Activated naive CD4-positive, alpha-beta T cell treated with anti-CD3 and anti-CD28 coated beads, Interleukin-2, amount 10 ng/mL, durations not matched to agents 7 days and 5 days (primary cell): ENCODE measurements around the gene PNCK.

Source experiments
- CTCF ChIA-PET: fragments of 350-600 bp; sonication (Branson Sonifier 250); formaldehyde crosslinking; loops from one replicate; lab custom pipeline; 2021; ENCODE audit warnings: antibody characterized with exemption; lab: Charles Lee
- DNase-seq: peaks from one replicate; pipeline ENCODE4 v3.0.0-alpha.2; 2020
- H3K27ac Mint-ChIP-seq: one replicate; pipeline ENCODE4 v1.8.0; 2021; ENCODE audit warnings: mild to moderate bottlenecking, moderate library complexity, mixed read lengths
- H3K27me3 Mint-ChIP-seq: one replicate; pipeline ENCODE4 v1.8.0; 2021; ENCODE audit warnings: mild to moderate bottlenecking, mixed read lengths
- H3K36me3 Mint-ChIP-seq: one replicate; pipeline ENCODE4 v1.8.0; 2021; ENCODE audit warnings: mixed read lengths
- H3K4me1 Mint-ChIP-seq: one replicate; pipeline ENCODE4 v1.8.0; 2021; ENCODE audit warnings: mixed read lengths
- H3K4me3 Mint-ChIP-seq: one replicate; pipeline ENCODE4 v1.8.0; 2021; ENCODE audit warnings: mild to moderate bottlenecking, moderate library complexity, mixed read lengths
- H3K9me3 Mint-ChIP-seq: one replicate; pipeline ENCODE4 v1.8.0; 2021; ENCODE audit warnings: mixed read lengths

PNCK gene

GRCh38 chrX:153669174-153669890 is 4.3 kb downstream of the PNCK start:
- Mint-ChIP-seq H3K4me1 (peaks cover 9% of the 10 kb centered on the region), H3K36me3 (no peaks in the 10 kb centered on the region), H3K27ac (no peak overlapping the region), H3K4me3 (no peak overlapping the region), H3K9me3 (no peaks in the 10 kb centered on the region), H3K27me3 (peaks cover 59% of the 10 kb centered on the region)
- DNase-seq: peak; percentile 51
- CTCF ChIA-PET: interaction anchor here (0.7 to 4.1 kb wide), 10 partner anchors 12 to 728 kb away, joined by 3 to 53 read pairs (median 8); no protein-coding TSS in a partner anchor

- DNase-seq: no peak
- CTCF ChIA-PET: interaction anchor here (0.6 to 4.1 kb wide), 19 partner anchors 11 to 727 kb away, joined by 3 to 53 read pairs (median 5); partner anchors contain the start of gene DUSP9
- no peaks in the 10 kb centered on the region for H3K36me3 Mint-ChIP-seq
- H3K9me3 Mint-ChIP-seq: no peaks in the 10 kb centered on the region
- no peak overlapping the region for H3K27ac Mint-ChIP-seq
- H3K27me3 Mint-ChIP-seq: peaks cover 58% of the 10 kb centered on the region
- peaks cover 7% of the 10 kb centered on the region for H3K4me1 Mint-ChIP-seq
- no peak overlapping the region for H3K4me3 Mint-ChIP-seq
Observed at GRCh38 chrX:153668423-153669173, 5.0 kb downstream of the PNCK start.

DNA sequence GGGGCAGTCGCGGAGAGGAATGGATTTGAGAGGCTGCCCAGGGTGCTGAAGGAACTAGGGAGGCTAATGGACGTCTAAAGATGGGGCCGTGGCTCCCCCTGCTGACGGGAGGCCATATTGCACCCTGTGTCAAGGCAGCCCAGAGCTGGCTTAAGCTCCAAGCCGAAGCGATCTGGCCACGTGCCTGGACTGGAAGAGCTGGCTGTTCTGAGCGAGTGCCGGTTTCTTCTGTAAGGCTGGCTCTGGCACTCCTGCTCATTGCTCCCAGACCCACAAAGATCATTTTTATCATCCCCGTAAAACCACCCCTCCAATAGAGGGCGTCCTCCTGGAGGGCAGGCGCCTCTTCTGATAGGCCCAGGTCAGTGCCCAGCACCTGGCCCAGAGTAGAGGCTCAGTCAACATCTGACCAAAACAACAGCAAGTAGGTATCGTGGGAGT is 5.6 kb downstream of the PNCK start:
- H3K4me3 Mint-ChIP-seq: peak overlapping the region; percentile 67
- H3K9me3 Mint-ChIP-seq: no peaks in the 10 kb centered on the region
- peak; percentile 85 for DNase-seq
- no peak overlapping the region for H3K27ac Mint-ChIP-seq
- peaks cover 7% of the 10 kb centered on the region for H3K4me1 Mint-ChIP-seq
- H3K27me3 Mint-ChIP-seq: peaks cover 58% of the 10 kb centered on the region
- CTCF ChIA-PET: interaction anchor here (0.6 to 4.1 kb wide), 17 partner anchors 11 to 725 kb away, joined by 3 to 53 read pairs (median 5); partner anchors contain the start of gene DUSP9
- no peaks in the 10 kb centered on the region for H3K36me3 Mint-ChIP-seq

- no peak for DNase-seq
- Mint-ChIP-seq H3K36me3 (no peaks in the 10 kb centered on the region), H3K4me1 (peaks cover 7% of the 10 kb centered on the region), H3K4me3 (peak overlapping the region; percentile 67), H3K27me3 (peaks cover 57% of the 10 kb centered on the region), H3K9me3 (no peaks in the 10 kb centered on the region), H3K27ac (no peak overlapping the region)
- CTCF ChIA-PET: interaction anchor here (0.7 to 4.1 kb wide), 15 partner anchors 10 to 725 kb away, joined by 3 to 53 read pairs (median 6); partner anchors contain the start of gene DUSP9
Observed at GRCh38 chrX:153667281-153667955, 6.2 kb downstream of the PNCK start.

- no peak overlapping the region for H3K27ac Mint-ChIP-seq
Observed at GRCh38 chrX:153665726-153666306, 7.8 kb downstream of the PNCK start.

DNA sequence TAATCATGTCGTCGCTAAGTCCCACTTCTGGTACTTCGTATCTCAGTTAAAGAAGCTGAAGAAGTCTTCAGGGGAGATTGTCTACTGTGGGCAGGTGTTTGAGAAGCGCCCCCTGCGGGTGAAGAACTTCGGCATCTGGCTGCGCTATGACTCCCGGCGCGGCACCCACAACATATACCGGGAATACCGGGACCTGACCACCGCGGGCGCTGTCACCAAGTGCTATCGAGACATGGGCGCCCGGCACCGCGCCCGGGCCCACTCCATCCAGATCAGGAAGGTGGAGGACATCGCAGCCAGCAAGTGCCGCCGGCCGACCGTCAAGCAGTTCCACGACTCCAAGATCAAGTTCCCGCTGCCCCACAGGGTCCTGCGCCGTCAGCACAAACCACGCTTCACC is 11.3 kb downstream of the PNCK start:
- Mint-ChIP-seq H3K4me1 (peaks cover 5% of the 10 kb centered on the region), H3K27ac (no peak overlapping the region), H3K9me3 (no peaks in the 10 kb centered on the region), H3K4me3 (no peak overlapping the region), H3K36me3 (no peaks in the 10 kb centered on the region), H3K27me3 (peaks cover 64% of the 10 kb centered on the region)
- peak; percentile 69 for DNase-seq
- CTCF ChIA-PET: interaction anchor here (0.9 to 3.3 kb wide), 9 partner anchors 11 to 702 kb away, joined by 3 to 12 read pairs (median 6); partner anchors contain the start of genes DUSP9 and PNCK

More at GRCh38 chrX:153665726-153666306, 7.8 kb downstream of the PNCK start:
- CTCF ChIA-PET: interaction anchor here (0.9 to 2.6 kb wide), 3 partner anchors 17 to 127 kb away, joined by 3 to 13 read pairs (median 5); no protein-coding TSS in a partner anchor
- Mint-ChIP-seq H3K27me3 (peaks cover 60% of the 10 kb centered on the region), H3K4me1 (peaks cover 12% of the 10 kb centered on the region), H3K4me3 (no peak overlapping the region), H3K36me3 (no peaks in the 10 kb centered on the region), H3K9me3 (no peaks in the 10 kb centered on the region)
- no peak for DNase-seq

GRCh38 chrX:153659268-153659667 is 14.3 kb downstream of the PNCK start:
- Mint-ChIP-seq H3K4me1 (peaks cover 5% of the 10 kb centered on the region), H3K9me3 (no peaks in the 10 kb centered on the region), H3K27me3 (peaks cover 42% of the 10 kb centered on the region), H3K27ac (no peak overlapping the region), H3K4me3 (no peak overlapping the region), H3K36me3 (no peaks in the 10 kb centered on the region)
- DNase-seq: no peak
- CTCF ChIA-PET: interaction anchor here (4.4 kb wide), 1 partner anchor 9 kb away, joined by 23 read pairs; no protein-coding TSS in a partner anchor

- Mint-ChIP-seq H3K27me3 (peaks cover 27% of the 10 kb centered on the region), H3K4me3 (no peak overlapping the region), H3K4me1 (peaks cover 3% of the 10 kb centered on the region), H3K36me3 (no peaks in the 10 kb centered on the region), H3K27ac (no peak overlapping the region), H3K9me3 (no peaks in the 10 kb centered on the region)
- no peak for DNase-seq
- CTCF ChIA-PET: interaction anchor here (0.7 to 4.4 kb wide), 5 partner anchors 12 to 117 kb away, joined by 3 to 23 read pairs (median 3); no protein-coding TSS in a partner anchor
Observed at GRCh38 chrX:153657161-153657560, 16.5 kb downstream of the PNCK start.

- CTCF ChIA-PET: interaction anchor here (1.2 to 3.1 kb wide), 2 partner anchors 14 to 114 kb away, joined by 5 to 6 read pairs; no protein-coding TSS in a partner anchor
- Mint-ChIP-seq H3K27me3 (peaks cover 40% of the 10 kb centered on the region), H3K4me3 (no peak overlapping the region), H3K27ac (no peak overlapping the region), H3K36me3 (no peaks in the 10 kb centered on the region), H3K4me1 (no peaks in the 10 kb centered on the region), H3K9me3 (no peaks in the 10 kb centered on the region)
- no peak for DNase-seq
Observed at GRCh38 chrX:153653556-153653955, 20.1 kb downstream of the PNCK start.

DNA sequence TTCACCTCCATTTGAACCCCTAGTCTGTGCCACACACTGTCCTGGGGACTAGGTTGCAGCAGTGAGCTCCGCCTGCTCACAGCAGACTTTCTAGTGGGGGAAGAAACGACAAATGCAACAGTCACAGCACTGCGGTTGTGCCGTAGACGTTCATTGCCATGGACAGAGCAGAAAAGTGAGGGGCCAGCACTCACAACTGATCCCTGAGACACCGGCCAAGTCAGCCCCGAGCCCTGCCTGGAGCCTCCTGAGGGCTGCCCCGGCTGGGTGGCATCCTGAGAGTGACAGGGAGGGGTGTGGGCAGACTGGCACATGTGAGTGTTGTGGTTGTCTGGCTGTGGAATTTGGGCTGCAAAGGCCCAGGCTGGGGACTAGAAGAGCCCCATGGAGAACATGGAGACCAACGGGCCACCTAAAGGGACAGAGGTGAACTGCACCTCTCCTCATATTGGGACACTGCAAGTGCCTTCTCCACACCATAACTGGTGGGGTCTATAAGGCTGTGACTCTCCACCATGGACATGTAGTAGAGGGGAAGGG is 22.0 kb downstream of the PNCK start:
- CTCF ChIA-PET: interaction anchor here (0.7 to 3.1 kb wide), 7 partner anchors 12 to 620 kb away, joined by 3 to 9 read pairs (median 4); no protein-coding TSS in a partner anchor
- DNase-seq: no peak
- no peaks in the 10 kb centered on the region for H3K4me1 Mint-ChIP-seq

DNA sequence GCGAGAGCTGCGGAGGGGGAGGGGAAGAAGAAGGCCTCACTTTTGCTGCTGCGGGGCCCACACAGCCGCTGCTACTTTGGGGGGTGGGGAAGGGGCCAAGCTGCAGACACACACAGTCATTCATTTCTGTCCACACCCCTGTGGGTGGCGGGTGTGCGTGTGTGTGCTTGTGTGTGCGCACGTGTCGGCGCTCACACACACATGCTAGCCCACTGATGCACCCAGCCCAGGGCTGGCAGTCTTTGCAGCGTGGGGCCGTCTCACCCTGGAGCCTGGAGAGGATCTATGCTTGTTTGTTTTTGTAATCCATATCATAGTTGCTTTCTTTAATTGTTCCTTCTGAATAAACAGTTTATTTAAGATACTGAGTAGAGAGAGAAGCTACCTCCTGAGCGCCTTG is 22.7 kb downstream of the PNCK start:
- no peak overlapping the region for H3K27ac Mint-ChIP-seq
- H3K4me1 Mint-ChIP-seq: no peaks in the 10 kb centered on the region
- H3K27me3 Mint-ChIP-seq: peaks cover 55% of the 10 kb centered on the region
- no peak for DNase-seq
- no peaks in the 10 kb centered on the region for H3K36me3 Mint-ChIP-seq
- no peak overlapping the region for H3K4me3 Mint-ChIP-seq
- CTCF ChIA-PET: interaction anchor here (1.7 to 3.6 kb wide), 3 partner anchors 10 to 112 kb away, joined by 7 to 16 read pairs (median 8); no protein-coding TSS in a partner anchor
- H3K9me3 Mint-ChIP-seq: no peaks in the 10 kb centered on the region

More for the DNA sequence above, 22.0 kb downstream of the PNCK start:
- Mint-ChIP-seq H3K27me3 (peaks cover 49% of the 10 kb centered on the region), H3K4me3 (no peak overlapping the region), H3K9me3 (no peaks in the 10 kb centered on the region), H3K27ac (no peak overlapping the region), H3K36me3 (no peaks in the 10 kb centered on the region)

DNA sequence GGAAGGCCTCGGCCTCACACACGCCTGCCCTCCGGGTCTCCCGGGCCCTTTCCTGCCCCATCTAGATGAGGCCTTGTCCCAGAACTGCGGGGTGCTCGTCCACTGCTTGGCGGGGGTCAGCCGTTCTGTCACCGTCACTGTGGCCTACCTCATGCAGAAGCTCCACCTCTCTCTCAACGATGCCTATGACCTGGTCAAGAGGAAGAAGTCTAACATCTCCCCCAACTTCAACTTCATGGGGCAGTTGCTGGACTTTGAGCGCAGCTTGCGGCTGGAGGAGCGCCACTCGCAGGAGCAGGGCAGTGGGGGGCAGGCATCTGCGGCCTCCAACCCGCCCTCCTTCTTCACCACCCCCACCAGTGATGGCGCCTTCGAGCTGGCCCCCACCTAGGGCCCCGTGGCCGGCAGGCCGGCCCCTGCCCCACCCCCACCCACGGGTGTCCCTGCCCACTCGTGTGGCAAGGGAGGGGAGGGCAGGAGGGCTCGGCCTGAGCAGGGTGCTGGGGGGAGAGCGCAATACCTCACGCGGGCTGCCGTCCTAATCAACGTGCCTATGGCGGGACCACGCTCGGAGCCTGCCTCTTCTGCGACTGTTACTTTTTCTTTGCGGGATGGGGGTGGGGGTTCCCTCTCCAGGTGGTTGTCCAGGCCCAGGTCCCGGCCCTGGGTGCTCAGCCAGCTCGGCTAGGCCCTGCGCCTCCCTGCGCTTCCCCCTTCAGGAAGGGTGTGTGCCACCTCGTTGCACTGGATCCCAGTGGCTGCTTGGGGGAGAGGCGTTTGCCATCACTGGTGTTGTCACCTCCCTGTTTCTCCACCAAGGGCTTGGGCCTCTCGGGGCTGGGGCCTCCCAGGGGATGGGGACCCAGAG is 23.5 kb downstream of the PNCK start:
- Mint-ChIP-seq H3K27ac (no peak overlapping the region), H3K9me3 (no peaks in the 10 kb centered on the region), H3K4me3 (no peak overlapping the region), H3K36me3 (no peaks in the 10 kb centered on the region), H3K27me3 (peaks cover 63% of the 10 kb centered on the region), H3K4me1 (no peaks in the 10 kb centered on the region)
- no peak for DNase-seq
- CTCF ChIA-PET: interaction anchor here (1.7 to 3.6 kb wide), 4 partner anchors 11 to 111 kb away, joined by 7 to 16 read pairs (median 10); no protein-coding TSS in a partner anchor
